Measurements from ENCODE around the gene CACNA1E. TPM values are rescaled to one million over a fixed set of nuclear protein-coding genes. Genes with fewer than 3 reads are reported as not detected.

CACNA1E gene
- total RNA-seq, 1 donor from 2014 or later, result 0.88 TPM

- Histone ChIP-seq H3K27me3 (ENCODE audit: low read depth) (peaks cover 64% of the 10 kb centered on the region), H3K9me3 (replicated peaks) (no peaks in the 10 kb centered on the region), H3K4me1 (no peaks in the 10 kb centered on the region), H3K4me3 (no peak overlapping the region), H3K27ac (replicated peaks) (no peak overlapping the region), H3K36me3 (no peaks in the 10 kb centered on the region)
- intact Hi-C loops (cut with micrococcal nuclease), result no loop called here
- no peak for TF ChIP-seq CTCF (IDR thresholded peaks at IDR 0.05; ENCODE audit: borderline replicate concordance)
- DNase-seq, result no peak
Measured at GRCh38 chr1:181789395-181789794, 306.1 kb downstream of the CACNA1E start.

DNA sequence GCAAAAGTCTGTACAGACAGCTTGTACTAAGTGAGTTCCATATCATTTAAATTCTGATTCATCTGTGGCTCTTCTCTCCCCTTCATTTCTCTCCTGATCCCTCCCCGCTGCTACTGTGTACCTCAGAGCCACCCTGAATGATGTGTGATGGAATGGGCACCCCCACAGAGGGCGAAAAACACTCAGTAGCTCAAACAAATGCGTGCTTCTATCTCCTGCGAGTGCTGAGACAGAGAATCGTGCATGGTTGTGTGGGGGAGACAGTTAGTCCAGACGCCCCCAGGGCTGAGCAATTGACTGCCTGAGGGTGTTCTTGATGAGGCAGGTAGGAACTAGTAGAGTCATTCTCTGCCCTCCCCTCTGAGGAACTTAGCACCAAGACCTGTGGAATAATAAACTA, 308.4 kb downstream of the CACNA1E start:
- intact Hi-C loops (cut with micrococcal nuclease), result no loop called here
- TF ChIP-seq CTCF (IDR thresholded peaks at IDR 0.05; ENCODE audit: borderline replicate concordance), result no peak
- H3K27me3 ChIP-seq (ENCODE audit: low read depth), result peaks cover 64% of the 10 kb centered on the region
- H3K36me3 ChIP-seq, result no peaks in the 10 kb centered on the region
- H3K4me1 ChIP-seq, result no peaks in the 10 kb centered on the region
- no peaks in the 10 kb centered on the region for H3K9me3 ChIP-seq (replicated peaks)
- H3K4me3 ChIP-seq, result no peak overlapping the region
- no peak overlapping the region for H3K27ac ChIP-seq (replicated peaks)
- no peak for DNase-seq

DNA sequence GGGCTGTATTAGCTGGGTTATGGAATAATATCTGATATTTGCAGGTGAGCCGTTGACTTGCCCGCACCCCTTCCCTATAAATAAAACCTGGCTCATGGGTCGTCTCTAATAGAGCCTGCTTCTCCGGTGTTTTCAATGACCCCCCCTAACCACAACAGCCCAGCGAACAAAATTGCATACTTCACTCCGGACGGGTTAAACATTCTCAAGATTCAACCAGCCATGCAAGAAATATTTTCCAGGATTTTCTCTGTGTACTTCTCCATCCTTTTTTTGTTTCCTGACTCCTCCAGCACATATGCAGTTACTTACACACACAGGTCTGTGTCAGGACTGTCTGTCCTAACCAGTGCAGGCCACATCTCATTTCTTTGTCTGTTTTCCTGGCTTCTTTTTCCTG, 310.5 kb downstream of the CACNA1E start:
- no peak for DNase-seq
- intact Hi-C loops (cut with micrococcal nuclease), result no loop called here
- Histone ChIP-seq H3K27me3 (ENCODE audit: low read depth) (peaks cover 53% of the 10 kb centered on the region), H3K9me3 (replicated peaks) (no peaks in the 10 kb centered on the region), H3K4me1 (no peaks in the 10 kb centered on the region), H3K36me3 (no peaks in the 10 kb centered on the region), H3K4me3 (no peak overlapping the region), H3K27ac (replicated peaks) (no peak overlapping the region)
- TF ChIP-seq CTCF (IDR thresholded peaks at IDR 0.05; ENCODE audit: borderline replicate concordance), result no peak

DNA sequence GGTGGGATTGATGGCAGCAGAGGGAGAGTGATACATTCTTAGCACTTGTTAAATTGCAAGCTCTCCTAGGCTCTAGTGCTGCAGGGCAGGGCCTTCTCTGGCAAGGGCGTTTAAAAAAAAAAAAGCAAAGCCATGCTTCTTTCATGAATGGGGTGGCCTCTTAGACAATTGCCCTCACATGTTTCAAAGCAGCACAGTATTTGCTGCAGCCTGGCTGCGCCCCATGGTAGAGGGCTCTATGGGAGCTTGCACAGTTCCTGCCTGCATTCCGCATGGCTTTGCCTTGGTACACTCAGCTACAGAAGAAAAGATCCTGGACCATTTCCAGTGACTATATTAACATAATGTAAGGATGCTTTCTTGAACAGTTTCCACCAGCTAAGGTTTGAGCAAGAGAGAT, 311.0 kb downstream of the CACNA1E start:
- H3K4me1 ChIP-seq, result no peaks in the 10 kb centered on the region
- no peaks in the 10 kb centered on the region for H3K9me3 ChIP-seq (replicated peaks)
- no peak overlapping the region for H3K27ac ChIP-seq (replicated peaks)
- intact Hi-C loops (cut with micrococcal nuclease), result no loop called here
- no peak for TF ChIP-seq CTCF (IDR thresholded peaks at IDR 0.05; ENCODE audit: borderline replicate concordance)
- H3K4me3 ChIP-seq, result no peak overlapping the region
- no peaks in the 10 kb centered on the region for H3K36me3 ChIP-seq
- H3K27me3 ChIP-seq (ENCODE audit: low read depth), result peaks cover 55% of the 10 kb centered on the region
- no peak for DNase-seq

DNA sequence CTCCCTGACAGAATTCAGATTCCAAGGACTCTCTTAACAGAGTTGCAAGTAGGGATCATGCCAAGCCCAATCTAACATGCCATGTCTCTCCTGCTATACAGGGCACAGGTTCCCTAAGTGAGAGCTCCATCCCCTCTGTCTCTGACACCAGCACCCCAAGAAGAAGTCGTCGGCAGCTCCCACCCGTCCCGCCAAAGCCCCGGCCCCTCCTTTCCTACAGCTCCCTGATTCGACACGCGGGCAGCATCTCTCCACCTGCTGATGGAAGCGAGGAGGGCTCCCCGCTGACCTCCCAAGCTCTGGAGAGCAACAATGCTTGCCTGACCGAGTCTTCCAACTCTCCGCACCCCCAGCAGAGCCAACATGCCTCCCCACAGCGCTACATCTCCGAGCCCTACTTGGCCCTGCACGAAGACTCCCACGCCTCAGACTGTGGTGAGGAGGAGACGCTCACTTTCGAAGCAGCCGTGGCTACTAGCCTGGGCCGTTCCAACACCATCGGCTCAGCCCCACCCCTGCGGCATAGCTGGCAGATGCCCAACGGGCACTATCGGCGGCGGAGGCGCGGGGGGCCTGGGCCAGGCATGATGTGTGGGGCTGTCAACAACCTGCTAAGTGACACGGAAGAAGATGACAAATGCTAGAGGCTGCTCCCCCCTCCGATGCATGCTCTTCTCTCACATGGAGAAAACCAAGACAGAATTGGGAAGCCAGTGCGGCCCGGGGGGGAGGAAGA, 315.0 kb downstream of the CACNA1E start:
- TF ChIP-seq CTCF (IDR thresholded peaks at IDR 0.05; ENCODE audit: borderline replicate concordance), result no peak
- Histone ChIP-seq H3K9me3 (replicated peaks) (no peaks in the 10 kb centered on the region), H3K27ac (replicated peaks) (no peak overlapping the region), H3K4me3 (no peak overlapping the region), H3K27me3 (ENCODE audit: low read depth) (peaks cover 61% of the 10 kb centered on the region), H3K4me1 (no peaks in the 10 kb centered on the region), H3K36me3 (no peaks in the 10 kb centered on the region)
- intact Hi-C loops (cut with micrococcal nuclease), result no loop called here
- no peak for DNase-seq
